Endodermal cell (in vitro differentiated cells): ENCODE results near the gene XRCC6. TPM values are rescaled to one million over a fixed set of nuclear protein-coding genes. Genes with fewer than 3 reads are reported as not detected.

Experiments used
- DNase-seq: peaks from one replicate; pipeline ENCODE4 v3.0.0-alpha.2; 2017
- H3K27ac ChIP-seq: 2 replicates; pipeline ENCODE4 v1.5.1; 2013; ENCODE audit warnings: mild to moderate bottlenecking, low read depth, low read length, moderate library complexity
- H3K27me3 ChIP-seq: 2 replicates; pipeline ENCODE4 v1.6.1; 2013; ENCODE audit warnings: mild to moderate bottlenecking, low read length, moderate library complexity; ENCODE audit not compliant: insufficient read depth, control insufficient read depth, poor library complexity, severe bottlenecking
- H3K36me3 ChIP-seq: 2 replicates; pipeline ENCODE4 v1.7.0; 2013; ENCODE audit warnings: mild to moderate bottlenecking, low read length, moderate library complexity; ENCODE audit not compliant: control insufficient read depth, insufficient read depth
- H3K4me1 ChIP-seq: one replicate; pipeline ENCODE4 v1.7.0; 2013; ENCODE audit warnings: low read length; ENCODE audit not compliant: control insufficient read depth, insufficient read depth
- H3K4me3 ChIP-seq: 2 replicates; pipeline ENCODE4 v1.5.1; 2013; ENCODE audit warnings: mild to moderate bottlenecking, low read length, moderate library complexity
- H3K9ac ChIP-seq: 2 replicates; pipeline ENCODE4 v1.6.1; 2013; ENCODE audit warnings: mild to moderate bottlenecking, low read length, moderate library complexity; ENCODE audit not compliant: poor library complexity, severe bottlenecking; ENCODE audit errors: extremely low read depth
- H3K9me3 ChIP-seq: 2 replicates; pipeline ENCODE4 v1.6.1; 2013; ENCODE audit warnings: mild to moderate bottlenecking, low read length, moderate library complexity; ENCODE audit not compliant: control insufficient read depth
- H3K27ac Mint-ChIP-seq: 2 replicates; pipeline ENCODE4 v1.8.0; 2020; ENCODE audit warnings: mixed read lengths
- H3K27me3 Mint-ChIP-seq: 2 replicates; pipeline ENCODE4 v1.8.0; 2021; ENCODE audit warnings: mild to moderate bottlenecking, mixed read lengths; ENCODE audit not compliant: insufficient read depth
- H3K36me3 Mint-ChIP-seq: 2 replicates; pipeline ENCODE4 v1.8.0; 2020; ENCODE audit warnings: low read depth, mixed read lengths
- H3K4me1 Mint-ChIP-seq: 2 replicates; pipeline ENCODE4 v1.8.0; 2020; ENCODE audit warnings: mixed read lengths
- H3K4me3 Mint-ChIP-seq: 2 replicates; pipeline ENCODE4 v1.8.0; 2020; ENCODE audit warnings: mild to moderate bottlenecking, moderate library complexity, mixed read lengths
- H3K9me3 Mint-ChIP-seq: 2 replicates; pipeline ENCODE4 v1.8.0; 2020; ENCODE audit warnings: mild to moderate bottlenecking, mixed read lengths
- CTCF ChIP-seq: fragments of 200-600 bp; sonication (generic); conservative IDR thresholded peaks from 2 replicates; pipeline ENCODE4 v1.5.0; 2021; ENCODE audit warnings: antibody characterized with exemption, mild to moderate bottlenecking
- WGBS, 2 experiments: methylation state at CpG; one replicate each; pipeline versions ENCODE4 v1.1.5 to v1.1.7; 2013; ENCODE audit warnings: missing lambda C conversion rate in 2 of 2, mixed read lengths in 1 of 2; ENCODE audit not compliant: insufficient coverage in 1 of 2, insufficient read length in 1 of 2; 5-methylcytosine and 5-hydroxymethylcytosine counted together
- total RNA-seq, 2 donors: library from RNA; stranded (reverse); fragmentation: NEBNext Ultra II Directional in 1 of 2; extraction: Animal tissue kit (Norgen Biotek cat#: 25700) in 1 of 2; gene quantifications; 2 replicates in 1 of 2; 3 replicates in 1 of 2; pipeline ENCODE4 v1.2.1, GENCODE V29; 2021

Gene XRCC6
- total RNA-seq, 2 donors from 2014 or later: 345 to 387 TPM

DNA sequence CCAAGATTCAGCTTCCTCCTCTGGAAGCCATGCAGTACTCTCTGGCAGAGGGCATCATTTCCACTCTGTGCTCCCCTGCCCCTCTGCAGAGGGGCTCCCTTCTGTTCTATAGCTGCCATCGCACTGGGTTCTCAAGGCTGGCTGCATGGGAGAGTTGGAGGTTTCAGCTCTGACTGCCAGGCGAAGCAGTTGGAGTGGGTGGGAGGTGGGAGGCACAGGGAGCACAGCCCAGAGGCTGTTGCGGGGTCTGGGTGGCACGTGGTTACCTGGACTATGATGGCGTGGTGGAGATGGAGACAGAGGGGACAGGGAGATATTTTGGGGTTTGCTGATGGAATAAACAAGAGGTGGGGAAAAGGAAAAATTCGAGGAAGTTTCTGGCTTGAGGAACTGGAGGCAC, 36.2 kb upstream of the XRCC6 start:
- H3K9me3 Mint-ChIP-seq: no peaks in the 10 kb centered on the region
- no peaks in the 10 kb centered on the region for H3K9me3 ChIP-seq
- peak overlapping the region; percentile 26 for H3K27ac Mint-ChIP-seq
- H3K4me3 Mint-ChIP-seq: no peak overlapping the region
- no peak for TF ChIP-seq CTCF
- no peaks in the 10 kb centered on the region for H3K4me1 ChIP-seq
- peaks cover 20% of the 10 kb centered on the region for H3K36me3 Mint-ChIP-seq
- no peaks in the 10 kb centered on the region for H3K27me3 ChIP-seq
- no peak overlapping the region for H3K4me3 ChIP-seq
- no peak for DNase-seq
- WGBS, 2 experiments: 91 to 95% methylated on average over 4 to 6 of the region's 6 CpGs
- peaks cover 15% of the 10 kb centered on the region for H3K36me3 ChIP-seq
- H3K27me3 Mint-ChIP-seq: no peaks in the 10 kb centered on the region
- no peak overlapping the region for H3K9ac ChIP-seq
- no peak overlapping the region for H3K27ac ChIP-seq
- H3K4me1 Mint-ChIP-seq: peaks cover 11% of the 10 kb centered on the region

DNA sequence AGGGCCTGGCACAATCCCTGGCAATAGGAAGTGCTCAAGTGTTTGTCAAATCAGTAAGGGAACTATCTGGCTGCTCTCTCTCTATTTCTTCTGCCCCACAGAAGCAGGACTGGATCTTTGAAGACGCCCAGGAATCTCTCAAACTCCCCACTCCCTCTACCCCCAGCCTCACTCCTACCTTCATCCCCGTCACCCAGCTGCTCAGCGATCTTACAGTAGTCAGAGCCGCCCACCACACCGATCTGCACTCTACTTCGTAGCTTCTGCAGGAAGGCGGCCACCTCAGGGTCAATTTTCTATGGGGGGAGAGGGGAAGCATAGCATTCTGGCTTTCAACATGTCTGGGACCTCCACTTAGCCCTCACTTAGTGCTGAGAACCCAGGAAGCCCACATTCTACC, 35.2 kb upstream of the XRCC6 start:
- H3K36me3 ChIP-seq: peaks cover 13% of the 10 kb centered on the region
- 97 to 100% methylated on average over 3 to 7 of the region's 7 CpGs for WGBS, 2 experiments
- Mint-ChIP-seq H3K4me1 (peaks cover 11% of the 10 kb centered on the region), H3K36me3 (peaks cover 20% of the 10 kb centered on the region), H3K27me3 (no peaks in the 10 kb centered on the region), H3K27ac (no peak overlapping the region), H3K9me3 (no peaks in the 10 kb centered on the region), H3K4me3 (no peak overlapping the region)
- H3K27me3 ChIP-seq: no peaks in the 10 kb centered on the region
- H3K4me3 ChIP-seq: no peak overlapping the region
- TF ChIP-seq CTCF: no peak
- DNase-seq: no peak
- H3K27ac ChIP-seq: no peak overlapping the region
- no peaks in the 10 kb centered on the region for H3K4me1 ChIP-seq
- no peak overlapping the region for H3K9ac ChIP-seq
- H3K9me3 ChIP-seq: no peaks in the 10 kb centered on the region

DNA sequence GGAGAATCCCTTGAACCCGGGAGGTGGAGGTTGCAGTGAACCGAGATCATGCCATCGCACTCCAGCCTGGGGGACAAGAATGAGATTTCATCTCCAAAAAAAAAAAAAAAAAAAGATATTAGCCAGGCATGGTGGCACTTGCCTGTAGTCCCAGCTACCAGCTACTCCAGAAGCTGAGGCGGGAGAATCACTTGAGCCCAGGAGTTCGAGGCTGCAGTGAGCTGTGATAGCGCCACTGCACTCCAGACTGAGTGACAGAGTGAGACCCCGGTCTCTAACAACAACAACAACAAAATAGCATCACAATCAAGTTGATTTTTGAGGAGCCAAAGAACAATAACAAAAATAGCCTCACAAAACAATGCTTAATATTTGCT, 33.8 kb upstream of the XRCC6 start:
- Mint-ChIP-seq H3K36me3 (peaks cover 17% of the 10 kb centered on the region), H3K4me3 (no peak overlapping the region), H3K9me3 (no peaks in the 10 kb centered on the region), H3K27me3 (no peaks in the 10 kb centered on the region), H3K27ac (no peak overlapping the region), H3K4me1 (peaks cover 11% of the 10 kb centered on the region)
- H3K9me3 ChIP-seq: no peaks in the 10 kb centered on the region
- DNase-seq: no peak
- no peak overlapping the region for H3K27ac ChIP-seq
- H3K9ac ChIP-seq: no peak overlapping the region
- peaks cover 12% of the 10 kb centered on the region for H3K36me3 ChIP-seq
- WGBS, 2 experiments: 94 to 98% methylated on average over 4 to 7 of the region's 7 CpGs
- H3K27me3 ChIP-seq: no peaks in the 10 kb centered on the region
- no peaks in the 10 kb centered on the region for H3K4me1 ChIP-seq
- TF ChIP-seq CTCF: no peak
- H3K4me3 ChIP-seq: no peak overlapping the region
